MM.1S (cell line): ENCODE measurements around the gene FOXRED2.
"Not testable (repeated sequence)": the region's sequence is repeated elsewhere in the genome, so short reads cannot be mapped to it uniquely, and the experiment has no call there.

Experiments used
- DNase-seq: peaks from one replicate; pipeline ENCODE4 v3.0.0-alpha.2; 2015
- H2AFZ ChIP-seq: fragments of 300-600 bp; sonication (generic); 2 replicates; pipeline ENCODE4 v1.6.0; 2016; ENCODE audit warnings: antibody characterized with exemption, low read length
- H3F3A ChIP-seq: fragments of 300-600 bp; sonication (generic); 2 replicates; pipeline ENCODE4 v1.6.1; 2016; ENCODE audit warnings: mild to moderate bottlenecking, antibody characterized with exemption, low read length, moderate library complexity, mixed read lengths; ENCODE audit not compliant: insufficient read depth
- H3K27ac ChIP-seq: fragments of 300-600 bp; sonication (generic); 2 replicates; pipeline ENCODE4 v1.5.1; 2016; ENCODE audit warnings: mild to moderate bottlenecking, low read length
- H3K27me3 ChIP-seq: fragments of 300-600 bp; sonication (generic); replicated peaks from 2 replicates; pipeline ENCODE4 v1.6.0; 2016; ENCODE audit warnings: low read length; ENCODE audit not compliant: insufficient read depth
- H3K36me3 ChIP-seq: fragments of 300-600 bp; sonication (generic); replicated peaks from 2 replicates; pipeline ENCODE4 v1.6.1; 2016; ENCODE audit warnings: mild to moderate bottlenecking, low read length, mixed read lengths; ENCODE audit not compliant: insufficient read depth
- H3K4me1 ChIP-seq: fragments of 300-600 bp; sonication (generic); 2 replicates; pipeline ENCODE4 v1.6.1; 2016; ENCODE audit warnings: low read length, mixed read lengths
- H3K4me2 ChIP-seq: fragments of 300-600 bp; sonication (generic); 2 replicates; pipeline ENCODE4 v1.6.0; 2016; ENCODE audit warnings: low read depth, low read length
- H3K4me3 ChIP-seq: fragments of 300-600 bp; sonication (generic); 2 replicates; pipeline ENCODE4 v1.5.1; 2016; ENCODE audit warnings: low read length, mixed read lengths
- H3K79me2 ChIP-seq: fragments of 300-600 bp; sonication (generic); 2 replicates; pipeline ENCODE4 v1.6.1; 2016; ENCODE audit warnings: mixed run types, low read length, mixed read lengths
- H3K9ac ChIP-seq: fragments of 300-600 bp; sonication (generic); 2 replicates; pipeline ENCODE4 v1.6.1; 2016; ENCODE audit warnings: low read length, mixed read lengths
- H3K9me2 ChIP-seq: fragments of 300-600 bp; sonication (generic); replicated peaks from 2 replicates; pipeline ENCODE4 v1.6.1; 2016; ENCODE audit warnings: mild to moderate bottlenecking, low read length, mixed read lengths; ENCODE audit not compliant: insufficient read depth
- H3K9me3 ChIP-seq: fragments of 300-600 bp; sonication (generic); replicated peaks from 2 replicates; pipeline ENCODE4 v1.6.1; 2016; ENCODE audit warnings: mild to moderate bottlenecking, low read length, mixed read lengths; ENCODE audit not compliant: insufficient read depth
- H4K20me1 ChIP-seq: fragments of 300-600 bp; sonication (generic); 2 replicates; pipeline ENCODE4 v1.6.1; 2016; ENCODE audit warnings: mild to moderate bottlenecking, low read length, moderate library complexity, mixed read lengths; ENCODE audit not compliant: insufficient read depth
- CTCF ChIP-seq: fragments of 300-600 bp; sonication (generic); IDR thresholded peaks from 2 replicates; pipeline ENCODE4 v1.5.1; 2016; ENCODE audit warnings: antibody characterized with exemption, low read length, mixed read lengths
- EZH2 ChIP-seq: fragments of 300-600 bp; sonication (generic); optimal IDR thresholded peaks from 2 replicates; pipeline ENCODE3; 2017; ENCODE audit warnings: low read depth, mild to moderate bottlenecking, antibody characterized with exemption, low read length, mixed read lengths
- EZH2phosphoT487 ChIP-seq: fragments of 300-600 bp; sonication (generic); IDR thresholded peaks from 2 replicates; pipeline ENCODE4 v1.6.1; 2018; ENCODE audit warnings: antibody characterized with exemption, low read length

Gene FOXRED2

GRCh38 chr22:36541831-36542411, 35.1 kb upstream of the FOXRED2 start:
- Histone ChIP-seq H3K79me2 (no peaks in the 10 kb centered on the region), H3K4me2 (no peak overlapping the region), H2AFZ (no peak overlapping the region), H3K36me3 (no peaks in the 10 kb centered on the region), H3K27ac (no peak overlapping the region), H3F3A (no peaks in the 10 kb centered on the region), H3K4me1 (no peaks in the 10 kb centered on the region), H3K27me3 (peaks cover 15% of the 10 kb centered on the region), H3K9me3 (no peaks in the 10 kb centered on the region), H3K9me2 (no peaks in the 10 kb centered on the region), H3K9ac (no peak overlapping the region), H4K20me1 (no peaks in the 10 kb centered on the region), H3K4me3 (no peak overlapping the region)
- no peak for TF ChIP-seq EZH2phosphoT487
- no peak for DNase-seq

- Histone ChIP-seq H3K9ac (no peak overlapping the region), H3K79me2 (no peaks in the 10 kb centered on the region), H3K9me2 (no peaks in the 10 kb centered on the region), H3K4me3 (no peak overlapping the region), H3K27me3 (peaks cover 19% of the 10 kb centered on the region), H3K4me1 (no peaks in the 10 kb centered on the region), H4K20me1 (no peaks in the 10 kb centered on the region), H3K4me2 (no peak overlapping the region), H3F3A (no peaks in the 10 kb centered on the region), H3K36me3 (no peaks in the 10 kb centered on the region), H3K9me3 (no peaks in the 10 kb centered on the region), H2AFZ (no peak overlapping the region), H3K27ac (no peak overlapping the region)
- DNase-seq, result no peak
- TF ChIP-seq EZH2phosphoT487 (no peak), CTCF (no peak), EZH2 (no peak)
These were observed 34.2 kb upstream of the FOXRED2 start for GRCh38 chr22:36540867-36541642.

GRCh38 chr22:36538529-36538928, 31.7 kb upstream of the FOXRED2 start:
- Histone ChIP-seq H4K20me1 (no peaks in the 10 kb centered on the region), H3K4me2 (no peak overlapping the region), H3K9me3 (no peaks in the 10 kb centered on the region), H3K79me2 (no peaks in the 10 kb centered on the region), H3K9ac (no peak overlapping the region), H3K4me1 (no peaks in the 10 kb centered on the region), H3K36me3 (no peaks in the 10 kb centered on the region), H3K9me2 (no peaks in the 10 kb centered on the region), H3K27ac (no peak overlapping the region), H2AFZ (no peak overlapping the region), H3K4me3 (no peak overlapping the region), H3K27me3 (peaks cover 11% of the 10 kb centered on the region), H3F3A (no peaks in the 10 kb centered on the region)
- TF ChIP-seq EZH2phosphoT487 (no peak), CTCF (no peak), EZH2 (no peak)
- no peak for DNase-seq

GRCh38 chr22:36536717-36537116, 29.9 kb upstream of the FOXRED2 start:
- Histone ChIP-seq H3K4me1 (no peaks in the 10 kb centered on the region), H3K79me2 (no peaks in the 10 kb centered on the region), H3K36me3 (no peaks in the 10 kb centered on the region), H3K9me3 (no peaks in the 10 kb centered on the region), H3F3A (no peaks in the 10 kb centered on the region), H3K4me2 (no peak overlapping the region), H4K20me1 (no peaks in the 10 kb centered on the region), H3K27ac (no peak overlapping the region), H3K9me2 (no peaks in the 10 kb centered on the region), H3K4me3 (no peak overlapping the region), H2AFZ (no peak overlapping the region), H3K27me3 (peaks cover 11% of the 10 kb centered on the region), H3K9ac (no peak overlapping the region)
- no peak for TF ChIP-seq EZH2
- TF ChIP-seq EZH2phosphoT487, result no peak
- TF ChIP-seq CTCF, result no peak
- DNase-seq, result no peak

- not testable (repeated sequence) for H3K9me2 ChIP-seq, H3F3A ChIP-seq, H2AFZ ChIP-seq, H3K27ac ChIP-seq, H3K9me3 ChIP-seq, H3K4me1 ChIP-seq, DNase-seq, H3K9ac ChIP-seq, H4K20me1 ChIP-seq, H3K79me2 ChIP-seq, H3K36me3 ChIP-seq, H3K4me2 ChIP-seq, H3K4me3 ChIP-seq
- peaks cover 11% of the 10 kb centered on the region for H3K27me3 ChIP-seq
These were observed 26.5 kb upstream of the FOXRED2 start for GRCh38 chr22:36533320-36533719.
